Limb (tissue), 2 donors: ENCODE results near the gene RETREG2.

Experiments used
- DNase-seq, 2 donors: peaks; one replicate each; pipeline ENCODE4 v3.0.0-alpha.2; 2016; ENCODE audit errors: extremely low spot score in 2 of 2

RETREG2 gene, protein sequence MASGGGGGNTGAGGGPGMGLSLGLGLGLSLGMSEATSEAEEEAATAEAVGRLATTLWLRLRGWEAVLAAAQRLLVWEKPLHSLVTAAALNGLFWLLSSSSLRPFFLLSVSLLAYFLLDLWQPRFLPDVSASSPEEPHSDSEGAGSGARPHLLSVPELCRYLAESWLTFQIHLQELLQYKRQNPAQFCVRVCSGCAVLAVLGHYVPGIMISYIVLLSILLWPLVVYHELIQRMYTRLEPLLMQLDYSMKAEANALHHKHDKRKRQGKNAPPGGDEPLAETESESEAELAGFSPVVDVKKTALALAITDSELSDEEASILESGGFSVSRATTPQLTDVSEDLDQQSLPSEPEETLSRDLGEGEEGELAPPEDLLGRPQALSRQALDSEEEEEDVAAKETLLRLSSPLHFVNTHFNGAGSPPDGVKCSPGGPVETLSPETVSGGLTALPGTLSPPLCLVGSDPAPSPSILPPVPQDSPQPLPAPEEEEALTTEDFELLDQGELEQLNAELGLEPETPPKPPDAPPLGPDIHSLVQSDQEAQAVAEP

DNA sequence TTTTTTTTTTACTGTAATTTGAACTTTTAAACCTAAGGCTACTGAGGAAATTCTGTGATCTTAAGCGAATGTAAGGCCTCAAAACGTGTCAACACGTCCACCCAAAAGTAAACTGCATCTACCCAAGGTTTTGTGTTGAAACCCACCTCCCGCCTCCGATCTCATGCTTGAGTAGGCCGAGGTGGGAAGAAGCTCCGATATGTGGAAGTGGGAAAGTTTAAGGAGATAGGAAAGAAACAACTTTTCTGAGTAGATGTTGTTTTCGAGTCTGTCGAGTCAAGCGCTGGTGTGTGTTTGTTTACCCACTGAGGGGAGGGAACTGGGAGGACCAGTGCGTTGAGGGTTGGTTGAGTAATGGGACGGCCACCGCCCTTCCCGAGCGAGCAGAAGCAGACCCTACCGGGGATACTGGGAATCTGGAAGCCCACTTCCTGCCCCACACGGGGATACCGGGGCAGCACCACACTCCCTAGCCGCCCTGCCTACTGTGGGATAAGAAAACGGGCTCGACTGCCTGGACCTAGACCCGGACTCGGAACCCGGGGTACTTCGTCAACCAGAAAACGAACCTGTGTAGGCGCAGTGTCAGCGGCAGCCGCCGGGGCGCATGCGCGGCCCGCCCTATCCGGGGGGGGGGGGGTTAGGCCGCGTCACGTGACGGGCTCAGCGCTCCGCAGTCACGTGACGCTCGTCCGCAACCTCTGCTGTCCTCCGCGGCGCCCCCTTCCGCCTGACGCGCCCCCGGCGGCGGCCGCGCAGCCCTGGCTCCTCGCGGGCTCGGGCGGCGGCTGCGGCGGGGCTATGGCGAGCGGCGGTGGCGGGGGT is at the start of gene RETREG2:
Gene RETREG2, plus strand, starts transcription at position 724 of the 825 bp plus-strand sequence. Its CDS starts 78 bp downstream, at position 802.
- DNase-seq, result peak; percentile 91 to 94

DNA sequence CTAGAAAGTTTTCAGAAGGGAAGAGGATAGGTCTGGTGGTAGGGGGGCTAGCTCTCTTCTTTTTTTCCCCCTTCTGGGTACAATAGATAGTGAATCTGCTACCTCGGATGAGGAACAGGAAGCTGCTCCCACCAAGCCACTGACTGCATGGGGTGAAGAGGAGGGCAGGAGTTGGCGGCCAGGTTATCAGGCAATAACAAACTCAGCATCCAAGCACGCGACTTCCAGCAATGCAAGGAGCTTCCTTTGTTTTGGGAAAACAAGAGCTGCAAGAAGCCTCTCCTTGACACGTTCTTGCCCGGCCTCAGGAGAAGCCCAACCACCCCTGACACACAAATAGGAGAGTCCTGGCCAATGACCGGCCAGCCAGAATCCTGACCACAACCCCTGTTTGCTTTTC is 49.7 kb upstream of the RETREG2 start:
- DNase-seq, result no peak

DNA sequence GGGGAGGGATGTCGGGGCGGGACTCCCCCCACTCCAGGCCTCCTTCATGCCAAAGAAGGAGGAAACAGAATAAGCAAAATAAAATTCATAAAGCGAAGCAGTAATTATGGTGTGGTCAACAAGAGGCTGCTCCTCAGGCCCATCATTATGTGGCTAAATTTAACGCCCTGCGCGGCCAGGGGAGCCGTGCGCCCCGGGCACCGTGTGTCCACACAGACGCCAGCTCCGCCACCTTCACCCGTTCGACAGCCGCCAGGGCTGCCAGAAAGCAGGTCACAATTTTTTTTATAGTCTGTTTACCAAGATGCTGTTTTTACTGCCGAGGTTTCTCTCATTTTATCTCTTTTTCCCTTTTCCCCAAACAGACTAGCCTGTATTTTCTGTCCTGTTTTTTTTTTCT is 48.5 kb upstream of the RETREG2 start:
- no peak for DNase-seq

DNA sequence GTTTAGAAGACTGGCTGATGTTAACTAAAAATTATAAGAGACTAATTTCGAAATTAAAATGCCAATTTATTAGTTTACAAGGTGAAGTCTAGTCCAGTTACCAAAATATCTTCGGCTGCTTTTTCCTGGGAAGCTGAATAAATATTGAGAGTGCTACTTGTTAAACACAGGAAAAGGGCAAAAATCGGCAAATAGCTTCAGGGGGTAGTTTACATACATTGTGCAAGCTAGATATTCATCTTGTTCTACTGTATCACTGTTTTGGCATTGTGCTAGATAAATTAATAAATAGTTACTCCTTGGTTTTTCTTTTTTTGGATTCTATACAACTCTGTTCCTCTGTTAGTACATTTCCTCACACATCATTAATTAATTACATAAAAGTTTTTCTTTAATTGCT is 46.7 kb upstream of the RETREG2 start:
- DNase-seq, result no peak

DNA sequence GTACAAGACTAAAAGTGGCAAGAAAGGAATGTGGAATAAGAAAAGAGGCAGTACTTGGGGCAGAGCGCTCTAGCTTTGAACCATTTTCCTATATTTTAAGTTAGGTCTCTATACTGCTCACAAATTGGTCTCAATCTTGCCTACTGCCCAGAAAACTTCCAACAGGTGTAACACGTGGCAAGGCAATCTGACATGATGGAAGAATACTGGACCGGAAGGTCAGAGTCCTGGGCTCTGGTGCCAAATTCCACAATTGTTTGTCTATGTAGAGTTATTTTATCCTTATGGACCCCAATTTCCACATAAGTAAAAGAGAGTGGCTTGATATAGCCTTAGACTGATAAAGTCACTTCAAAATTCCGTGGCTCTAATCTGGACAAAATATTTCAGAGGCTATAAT is 46.3 kb upstream of the RETREG2 start:
- DNase-seq, result no peak

DNA sequence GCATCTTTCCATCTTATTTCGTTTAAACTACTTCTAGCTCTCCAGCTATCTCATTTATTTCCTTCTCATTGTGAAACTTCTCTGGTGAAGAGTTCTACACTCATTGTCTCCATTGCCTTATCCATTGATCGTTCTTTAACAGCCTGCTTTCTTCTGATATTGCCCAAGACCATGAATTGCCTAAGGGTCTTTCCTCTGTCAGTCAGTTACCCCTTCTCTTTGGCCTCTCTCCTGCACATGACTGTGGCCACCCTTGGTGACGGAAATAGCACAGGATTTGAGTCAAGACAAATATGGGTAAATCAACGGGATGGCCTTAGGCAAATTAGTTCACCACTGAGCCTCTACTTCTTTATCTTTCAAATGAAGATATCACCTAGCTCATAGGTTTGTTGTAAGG is 44.1 kb upstream of the RETREG2 start:
- no peak for DNase-seq

DNA sequence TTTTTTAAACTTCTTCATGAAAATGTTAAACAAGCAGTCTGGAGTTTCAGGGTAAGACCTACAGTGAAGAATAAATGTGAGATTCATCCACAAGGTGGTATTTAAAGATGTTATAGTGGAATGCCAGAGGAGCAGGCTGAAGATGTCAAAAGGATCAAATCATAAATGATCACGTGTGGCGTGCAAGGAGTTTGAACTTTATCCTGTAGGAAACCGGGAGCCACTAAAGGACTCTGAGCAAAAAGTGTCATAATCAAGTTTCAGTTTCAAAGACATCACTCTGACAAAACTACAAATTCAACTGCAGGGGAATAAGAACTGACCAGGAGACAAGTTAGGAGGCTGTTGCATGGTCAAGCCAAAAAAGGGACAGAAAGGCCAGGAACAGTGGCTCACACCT is 37.4 kb upstream of the RETREG2 start:
- DNase-seq, result no peak

DNA sequence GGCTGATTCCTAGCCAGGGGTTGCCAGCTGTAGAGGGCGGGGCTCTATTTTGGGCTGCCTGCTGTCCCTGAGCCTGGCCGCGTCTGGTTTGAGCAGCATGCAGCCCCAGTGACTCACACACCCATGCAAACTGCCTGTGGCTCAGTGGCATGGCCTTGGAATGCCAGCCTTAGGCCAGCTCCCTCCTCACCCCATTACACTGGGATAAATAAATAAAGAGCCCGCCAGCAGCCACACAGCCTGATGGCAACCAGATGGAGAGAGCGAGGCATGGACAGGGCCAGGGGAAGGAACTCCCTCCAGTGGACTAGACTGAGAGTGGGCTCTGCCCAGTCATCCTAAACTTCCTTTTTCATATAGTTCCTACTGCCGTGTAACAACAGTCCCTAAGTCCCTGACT is 35.7 kb upstream of the RETREG2 start:
- no peak for DNase-seq

DNA sequence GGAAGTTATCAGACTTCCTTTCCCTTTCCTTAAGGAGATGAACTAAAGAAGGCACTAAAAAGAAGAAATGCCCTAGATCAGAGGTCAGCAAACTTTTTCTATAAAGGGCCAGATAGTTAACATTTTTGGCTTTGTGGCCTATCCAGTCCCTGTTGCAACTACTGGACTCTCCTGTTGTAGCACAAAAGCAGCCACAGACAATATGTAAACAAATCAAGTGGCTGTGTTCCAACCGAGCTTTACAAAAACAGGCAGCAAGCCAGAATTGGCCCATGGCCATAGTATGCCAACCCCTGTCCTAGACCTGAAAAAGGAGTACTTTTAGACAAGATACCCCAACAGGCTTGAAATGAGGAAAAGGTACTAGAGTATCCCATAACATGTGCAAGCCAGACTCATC is 28.4 kb upstream of the RETREG2 start:
- no peak for DNase-seq

DNA sequence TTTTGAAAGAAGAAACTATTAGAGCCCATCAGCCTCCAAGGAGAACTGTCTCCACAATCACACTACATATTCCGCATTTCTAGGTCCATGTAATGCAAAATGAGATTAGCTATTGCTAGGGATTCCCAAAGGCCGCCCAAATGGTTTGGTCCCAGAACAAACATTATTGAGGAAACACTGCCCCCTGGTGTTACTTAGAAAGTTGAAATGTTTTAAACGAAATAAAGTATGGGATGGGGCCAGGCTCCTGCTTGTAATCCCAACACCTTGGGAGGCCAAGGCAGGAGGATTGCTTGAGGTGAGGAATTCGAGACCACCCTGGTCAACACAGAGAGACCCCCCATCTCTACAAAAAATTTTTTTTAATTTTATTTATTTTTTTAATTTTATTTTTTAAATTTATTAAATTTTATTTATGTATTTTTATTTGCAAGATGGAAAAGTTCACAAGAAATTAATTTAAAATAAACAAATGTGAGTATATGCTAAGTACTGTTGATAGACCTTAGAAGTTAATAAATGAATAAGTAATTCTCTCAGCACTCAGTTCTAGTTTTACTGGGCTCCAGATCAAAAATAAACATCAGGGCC is 22.9 kb upstream of the RETREG2 start:
- peak in 1 of 2 donors; percentile 71 for DNase-seq

DNA sequence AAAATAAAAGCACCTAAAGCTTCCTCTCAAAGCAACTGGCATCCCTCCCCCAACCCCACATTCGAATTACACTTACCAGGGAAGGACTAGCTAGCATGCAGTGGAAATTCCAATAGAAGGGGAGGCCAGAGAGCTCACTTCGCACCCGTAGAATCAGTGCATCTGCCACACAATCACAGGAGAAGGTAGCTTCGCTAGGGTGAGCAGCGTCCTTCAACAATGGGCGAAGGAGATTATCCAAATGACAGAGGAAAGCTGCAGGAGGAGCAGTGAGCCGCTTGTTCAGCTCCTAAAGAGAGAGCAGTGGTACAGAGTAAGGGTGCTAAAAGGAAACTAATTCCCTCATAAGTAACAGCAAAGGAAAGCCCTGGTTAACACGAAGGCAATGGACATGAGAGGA is 20.7 kb upstream of the RETREG2 start:
- no peak for DNase-seq

DNA sequence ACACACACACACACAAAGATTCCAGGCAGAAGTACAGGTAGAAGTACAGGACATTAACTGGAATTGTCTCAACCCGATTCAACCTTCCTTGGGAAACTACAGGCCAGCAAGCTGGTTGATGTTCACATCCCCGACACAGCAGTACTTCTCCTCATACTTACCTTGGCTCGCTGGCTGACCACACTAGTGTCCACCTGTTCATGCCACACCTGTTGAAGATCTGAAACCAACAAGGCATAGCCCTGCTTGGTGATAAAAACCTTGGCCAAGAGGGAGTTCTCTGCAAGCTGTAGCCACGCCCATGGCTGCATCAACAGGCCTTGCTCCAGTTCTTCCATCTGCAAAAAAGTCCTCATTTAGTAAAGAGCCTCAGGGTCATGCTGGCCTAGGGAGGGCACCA is 20.1 kb upstream of the RETREG2 start:
- DNase-seq, result no peak

DNA sequence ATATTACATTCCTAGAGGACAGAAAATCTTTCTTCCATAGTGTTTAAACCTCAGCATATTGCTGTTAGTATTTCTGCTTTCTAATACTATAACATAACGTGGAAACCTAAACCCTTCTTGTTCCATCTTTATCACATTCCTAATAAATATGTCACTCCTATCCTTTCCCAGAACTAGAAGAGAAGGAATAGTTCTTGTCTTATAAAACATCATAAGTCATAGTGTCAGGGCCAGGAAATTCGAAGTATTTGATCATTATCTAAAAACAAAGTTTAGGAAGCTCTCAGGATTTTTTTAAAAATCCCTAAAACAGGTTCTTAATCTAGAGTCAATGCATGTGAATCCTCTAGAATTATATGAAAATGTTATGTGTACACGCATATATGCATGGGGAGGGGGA is 19.5 kb upstream of the RETREG2 start:
- DNase-seq, result no peak

DNA sequence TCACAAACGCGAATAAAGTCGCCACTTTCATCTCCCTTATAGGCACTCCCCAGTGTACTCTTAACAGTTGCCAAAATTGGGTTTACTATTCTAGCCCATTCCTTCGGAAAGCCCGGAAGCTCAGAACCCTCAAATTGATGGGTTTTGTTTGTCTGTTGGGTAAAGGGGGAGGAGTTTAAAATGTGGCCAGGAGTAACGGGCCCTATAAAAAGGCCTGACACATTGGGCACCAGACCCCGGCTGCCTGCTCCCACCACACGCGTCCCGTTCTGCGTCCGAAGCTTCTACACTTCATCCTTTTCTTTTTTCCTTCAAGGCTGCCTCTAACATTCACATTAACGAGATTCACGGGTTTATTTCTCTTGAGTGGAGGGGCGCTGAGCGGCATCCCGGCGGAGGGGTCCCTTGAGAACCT is 18.3 kb upstream of the RETREG2 start:
- no peak for DNase-seq

DNA sequence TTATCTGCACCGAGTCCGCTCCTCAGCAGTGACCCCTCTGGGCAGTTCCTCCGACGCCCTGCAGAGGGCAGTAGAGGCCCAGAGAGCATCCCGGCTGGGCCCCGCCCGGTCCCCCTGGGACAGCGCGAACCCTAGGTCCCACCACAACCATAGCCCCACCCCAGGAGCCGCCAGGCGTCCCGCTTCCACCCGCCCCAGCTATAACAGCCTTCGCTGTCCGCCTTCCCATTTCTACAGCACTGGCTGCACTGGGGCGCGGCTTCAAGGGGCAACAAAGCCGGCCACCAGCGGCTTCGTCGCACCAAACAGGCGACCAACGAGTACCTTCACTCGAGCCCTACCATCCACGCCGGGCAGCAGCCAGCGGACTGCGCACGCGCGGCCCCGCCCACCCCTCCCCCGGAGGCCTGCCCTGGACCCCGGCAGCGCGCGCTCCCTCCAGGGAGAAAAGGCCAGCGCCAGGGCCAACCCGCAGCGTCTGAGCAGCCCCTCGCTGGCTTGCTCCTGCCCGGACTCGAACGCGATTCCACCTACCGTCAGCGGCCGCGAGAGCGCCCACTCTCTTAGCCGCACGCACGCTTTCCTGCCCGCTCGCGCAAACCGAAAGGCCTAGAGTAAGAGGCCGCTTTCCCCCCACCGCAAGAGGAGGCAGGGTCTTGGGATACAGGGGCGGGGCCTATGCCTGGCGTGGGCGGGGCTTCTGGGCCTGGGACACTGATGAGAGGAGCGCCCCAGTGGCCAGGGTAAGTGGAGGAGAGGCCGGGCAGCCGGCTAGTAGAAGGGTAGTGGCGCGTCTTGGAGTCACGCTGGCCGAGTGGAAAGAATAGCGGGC is 17.7 kb upstream of the RETREG2 start, which contains the start of gene NHEJ1:
Gene NHEJ1, minus strand, starts transcription at position 630 of the 832 bp plus-strand sequence. CDS start 2,453 bp downstream, outside the sequence.
- peak; percentile 90 to 97 for DNase-seq

DNA sequence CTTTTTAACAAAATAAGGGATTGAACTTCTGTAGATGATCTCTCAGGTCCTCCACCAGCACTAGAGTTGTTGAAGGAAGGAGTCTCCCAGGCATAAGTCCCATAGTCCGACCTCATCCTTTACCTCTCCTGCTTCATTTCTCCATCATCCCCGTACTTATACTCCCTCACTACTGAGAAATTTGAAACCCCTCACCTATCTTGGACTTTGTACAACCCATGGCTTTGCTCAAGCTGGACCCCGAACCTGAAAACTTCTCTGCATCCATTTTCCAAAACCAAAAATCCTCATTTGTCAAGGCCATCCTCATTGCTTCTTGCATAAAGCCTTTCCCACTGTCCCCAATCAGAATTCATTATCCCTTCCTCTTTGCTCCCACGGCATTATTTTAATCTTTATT is 17.0 kb upstream of the RETREG2 start:
- no peak for DNase-seq

DNA sequence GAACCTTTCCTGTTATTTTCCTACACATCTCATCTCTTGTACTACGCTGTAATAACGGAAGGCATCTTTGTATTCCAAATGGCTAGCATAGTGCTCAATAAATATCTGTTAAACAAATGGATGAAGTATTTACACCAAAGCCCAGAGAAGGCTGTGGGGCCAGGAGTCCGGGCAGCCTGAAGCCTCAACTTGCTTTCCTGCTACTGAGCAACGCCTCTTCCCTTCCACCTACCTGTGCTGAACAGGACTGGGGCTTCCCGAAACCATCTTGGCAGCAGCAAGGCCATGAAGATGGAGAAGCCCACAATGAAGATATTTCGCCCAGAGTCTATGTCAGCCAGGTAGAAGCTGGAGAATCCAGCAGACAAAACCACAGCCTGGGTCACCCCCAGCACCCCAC is 14.9 kb upstream of the RETREG2 start:
- DNase-seq, result no peak

DNA sequence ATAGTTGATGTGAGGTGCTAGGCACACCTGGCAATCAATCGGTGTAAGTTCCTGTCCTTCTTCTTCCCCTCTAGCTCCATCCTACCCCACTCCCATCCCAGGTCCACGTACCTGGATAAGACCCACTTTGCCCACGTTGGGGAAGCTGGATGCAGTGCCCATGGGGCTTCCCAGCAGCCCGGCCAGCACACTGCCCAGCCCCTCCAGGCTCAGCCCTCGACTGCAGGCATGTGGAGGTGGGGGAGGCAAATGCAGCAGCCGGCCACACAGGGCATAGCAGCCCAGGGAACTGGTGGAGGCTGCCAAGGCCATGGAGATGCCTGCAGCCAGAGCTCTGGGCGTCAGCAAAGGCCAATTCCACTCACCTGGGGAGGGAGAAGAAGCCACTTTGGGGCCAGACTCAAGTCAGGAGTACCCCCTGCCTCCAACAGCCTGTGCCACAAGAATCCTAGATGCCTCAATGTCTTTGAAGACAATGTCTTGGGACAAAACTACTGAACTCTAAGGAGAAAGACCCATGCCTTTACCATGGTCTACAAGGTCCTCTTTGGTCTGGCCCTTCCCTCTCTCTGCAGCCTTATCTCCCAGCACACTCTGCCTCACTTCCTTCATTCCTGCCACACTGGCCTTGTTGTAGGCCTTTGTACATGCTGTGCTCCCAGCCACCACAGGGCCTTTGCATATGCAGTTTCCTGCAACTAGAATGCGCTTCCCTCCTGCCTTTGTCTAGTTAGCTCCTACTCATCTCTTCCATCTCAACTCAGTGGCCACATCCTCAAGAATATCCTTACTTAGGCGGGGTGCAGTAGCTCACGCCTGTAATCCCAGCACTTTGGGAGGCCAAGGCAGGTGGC is 12.8 kb upstream of the RETREG2 start:
- DNase-seq, result no peak

DNA sequence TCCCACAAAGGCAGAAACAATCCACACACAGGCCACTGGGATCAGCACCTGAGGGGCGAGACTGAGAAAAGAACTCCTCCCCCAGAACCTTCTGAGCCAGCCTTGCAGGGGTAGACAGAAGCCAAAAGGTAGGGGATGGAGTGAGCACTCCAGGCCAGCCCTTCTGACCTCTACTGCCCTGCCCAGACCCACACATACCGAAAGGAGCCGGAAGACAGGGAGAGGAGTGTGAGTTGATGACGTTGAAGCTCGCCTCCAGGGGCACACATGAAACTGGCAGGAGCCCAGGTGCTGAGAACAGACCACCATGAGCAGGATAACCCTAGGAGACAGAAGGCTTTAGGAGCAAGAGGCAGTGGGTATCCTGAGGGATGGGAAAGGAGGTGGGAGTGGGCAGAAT is 10.1 kb upstream of the RETREG2 start:
- no peak for DNase-seq

DNA sequence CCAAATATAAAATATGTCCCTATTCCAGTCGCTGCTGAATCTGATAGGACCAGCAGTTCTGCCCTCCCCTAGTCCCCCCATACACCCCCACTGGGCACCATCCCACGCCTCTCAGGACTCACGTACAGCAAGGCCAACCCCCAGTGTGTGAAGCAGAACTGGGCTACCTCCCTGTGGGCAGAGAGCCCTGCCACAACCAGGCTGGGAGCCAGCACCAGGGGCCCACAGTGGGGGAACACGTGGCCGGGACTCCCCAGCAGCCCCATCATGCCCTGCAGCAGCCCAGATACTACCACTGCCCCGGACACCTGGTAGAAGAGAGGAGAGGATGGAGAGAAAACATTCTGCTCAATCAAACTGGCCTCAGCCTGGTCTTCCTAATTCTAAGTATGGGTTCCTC is 9.5 kb upstream of the RETREG2 start:
- no peak for DNase-seq
